Heart left ventricle (tissue), 13 donors: ENCODE measurements around the gene PCED1B.

Source experiments
- POLR2A ChIP-seq, 2 donors: fragments of 450-650 bp; IDR thresholded peaks; one replicate each; pipeline ENCODE4 v1.6.1; 2017; ENCODE audit warnings: antibody characterized with exemption in 2 of 2, mild to moderate bottlenecking in 2 of 2, moderate library complexity in 2 of 2
- TF ChIP-seq, protein P1 (sequence below), 12 donors: fragments of 200-600 bp; sonication (generic) in 4 of 12; IDR thresholded peaks; one replicate each; pipeline versions ENCODE4 v1.5.0 to v1.8.0; 2018 to 2022; ENCODE audit warnings: antibody characterized with exemption in 12 of 12, mild to moderate bottlenecking in 5 of 12
- donor health status: ischemic (EF 13 %, LVEDD 7.1; RV severe dilation, severe dysfunction).
- donor health status: DM: no; HTN: yes; CAD: no.
- donor health status: DM: no; HTN: no; CAD: no.
- donor health status: ischemic (EF 25% LVEDD 6.9; RV normal size, moderate dysfunction).
- donor health status: ischemic (EF 25% LVEDD 5.7; RV mildly dilated, moderate dysfunction).
- donor health status: ischemic (EF 35%, LVEDD 5.7; RV mildly dilated, moderate dysfunction).
- donor health status: nonischemic (EF 11% LVEDD 7.7; RV severe dilation, severe dysfunction).
- donor health status: DM: yes; HTN: yes; CAD: no.
- donor health status: PGD.
- donor health status: ischemic (EF 29% LVEDD 5.4; RV normal size, mild dysfunction).
- donor health status: nonischemic (EF 23%, LVEDD 6.1; RV moderate dilation, normal function).

DNA sequence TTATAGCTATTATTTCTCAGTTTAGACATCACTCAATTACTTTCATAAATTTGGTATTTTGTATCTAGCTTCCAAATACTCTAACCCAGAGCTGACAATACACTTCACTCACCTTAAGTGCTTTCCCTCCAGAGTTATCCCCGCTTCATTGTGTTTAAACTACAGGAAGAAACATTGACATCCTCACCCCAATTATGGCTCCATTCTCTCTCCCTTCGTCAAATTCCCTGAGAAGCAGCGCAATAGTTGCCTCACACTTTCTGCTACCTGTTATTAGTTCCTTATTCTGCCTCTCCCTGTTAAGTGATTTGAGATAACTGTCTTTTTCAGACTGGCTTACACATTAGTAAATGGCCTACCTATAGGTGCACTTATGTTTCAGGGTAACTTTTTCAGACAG lies 69.7 kb downstream of the PCED1B start:
- no peak for TF ChIP-seq POLR2A (IDR thresholded peaks at IDR 0.05)
- TF ChIP-seq, protein P1, sequence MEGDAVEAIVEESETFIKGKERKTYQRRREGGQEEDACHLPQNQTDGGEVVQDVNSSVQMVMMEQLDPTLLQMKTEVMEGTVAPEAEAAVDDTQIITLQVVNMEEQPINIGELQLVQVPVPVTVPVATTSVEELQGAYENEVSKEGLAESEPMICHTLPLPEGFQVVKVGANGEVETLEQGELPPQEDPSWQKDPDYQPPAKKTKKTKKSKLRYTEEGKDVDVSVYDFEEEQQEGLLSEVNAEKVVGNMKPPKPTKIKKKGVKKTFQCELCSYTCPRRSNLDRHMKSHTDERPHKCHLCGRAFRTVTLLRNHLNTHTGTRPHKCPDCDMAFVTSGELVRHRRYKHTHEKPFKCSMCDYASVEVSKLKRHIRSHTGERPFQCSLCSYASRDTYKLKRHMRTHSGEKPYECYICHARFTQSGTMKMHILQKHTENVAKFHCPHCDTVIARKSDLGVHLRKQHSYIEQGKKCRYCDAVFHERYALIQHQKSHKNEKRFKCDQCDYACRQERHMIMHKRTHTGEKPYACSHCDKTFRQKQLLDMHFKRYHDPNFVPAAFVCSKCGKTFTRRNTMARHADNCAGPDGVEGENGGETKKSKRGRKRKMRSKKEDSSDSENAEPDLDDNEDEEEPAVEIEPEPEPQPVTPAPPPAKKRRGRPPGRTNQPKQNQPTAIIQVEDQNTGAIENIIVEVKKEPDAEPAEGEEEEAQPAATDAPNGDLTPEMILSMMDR (IDR thresholded peaks at IDR 0.05), result no peak
